Myocyte (in vitro differentiated cells): ENCODE data around the gene ISL2. TPM values are rescaled to one million over a fixed set of nuclear protein-coding genes. Genes with fewer than 3 reads are reported as not detected.
A peak's percentile ranks its signal among the peaks of the same experiment; 100 is the strongest.

ENCODE experiments used
- DNase-seq: peaks from one replicate; pipeline ENCODE4 v3.0.0-alpha.2; 2012; ENCODE audit warnings: low read depth
- total RNA-seq: library from RNA; depleted of rRNA; stranded (reverse); fragments of >200 nt; gene quantifications from 2 replicates; pipeline ENCODE4 v1.2.3, GENCODE V29; 2014

Gene ISL2
- total RNA-seq, 1 donor from 2014 or later: 3.9 TPM

DNA sequence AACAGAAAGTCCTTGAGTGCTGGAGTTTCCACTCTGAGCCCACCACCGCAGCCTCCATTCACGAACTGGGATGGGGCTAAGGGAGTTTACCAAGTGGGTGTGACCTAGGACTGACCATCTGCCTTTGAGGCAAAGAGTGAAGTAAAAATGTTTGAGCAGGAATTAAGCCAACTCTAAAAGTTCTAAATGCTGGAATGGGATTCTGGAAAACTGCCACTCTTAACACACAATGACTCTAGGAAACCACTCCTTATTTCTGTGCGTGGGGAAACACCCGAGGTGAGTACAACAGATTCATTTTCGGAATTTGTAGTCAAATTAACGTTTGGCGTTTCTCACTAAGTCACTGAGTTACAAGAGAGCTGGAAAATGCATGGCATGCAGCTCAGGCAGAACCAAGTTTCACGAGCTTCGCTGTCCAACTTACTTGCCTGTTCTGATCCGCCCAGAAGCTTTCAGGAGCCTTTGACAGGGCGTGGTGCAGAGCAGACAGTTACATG lies 31.6 kb downstream of the ISL2 start:
- DNase-seq: no peak

DNA sequence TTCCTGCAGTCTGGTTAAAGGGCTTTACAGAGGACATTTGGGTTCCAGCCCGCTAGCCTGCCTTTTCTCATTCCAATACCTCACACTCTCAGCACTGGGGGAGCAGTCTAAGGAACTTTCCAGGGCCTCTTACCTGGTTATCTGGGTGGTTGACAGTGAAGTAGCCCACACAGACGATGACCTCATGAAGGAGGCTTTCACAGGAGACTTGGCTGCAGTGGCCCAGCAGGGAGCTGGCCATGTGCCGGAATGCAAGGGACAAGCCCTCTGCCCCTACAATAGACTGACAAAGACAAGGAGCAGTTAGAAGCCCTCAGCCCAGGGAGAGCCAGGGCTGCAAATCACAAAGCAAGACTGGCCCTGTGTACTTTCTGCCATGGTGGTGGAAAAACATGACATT lies 39.5 kb downstream of the ISL2 start:
- no peak for DNase-seq

DNA sequence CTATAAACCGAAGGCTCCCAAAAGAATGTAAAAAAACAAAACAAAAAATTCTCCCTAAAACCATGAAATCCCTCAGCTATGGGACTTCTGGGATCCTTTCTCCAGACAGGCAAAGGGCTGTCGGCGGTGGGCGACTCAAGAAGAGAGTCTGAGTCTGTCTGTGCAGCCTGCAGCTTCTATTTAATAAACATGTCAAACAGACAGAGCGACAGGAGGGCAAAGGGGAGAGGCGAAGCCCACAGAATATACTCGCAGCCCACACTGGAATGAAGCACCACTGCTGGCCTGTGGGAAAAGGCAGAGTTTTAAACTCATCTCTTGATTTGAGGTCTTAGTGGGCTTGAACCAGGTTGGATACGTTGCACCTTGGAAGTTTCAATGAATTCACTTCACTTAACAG lies 40.2 kb downstream of the ISL2 start:
- DNase-seq: no peak

DNA sequence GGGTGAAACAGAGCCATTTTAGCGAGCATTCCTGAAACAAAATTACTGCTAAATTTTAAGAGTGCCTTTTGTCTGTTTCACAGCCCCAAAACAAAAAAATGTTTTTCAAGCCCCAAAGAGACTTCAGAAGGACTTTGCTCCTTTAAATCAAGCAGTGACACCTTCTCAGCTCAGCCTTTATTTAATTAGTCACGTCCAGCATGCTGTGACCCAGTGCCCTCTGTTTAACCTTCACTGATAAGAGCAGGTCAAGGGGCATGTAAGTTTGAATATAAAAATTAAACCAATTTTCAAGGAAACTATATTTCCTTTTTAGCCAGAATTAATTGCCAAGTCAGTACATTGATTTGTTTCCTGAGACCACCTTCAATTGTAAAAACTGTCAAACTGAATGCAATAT lies 40.6 kb downstream of the ISL2 start:
- no peak for DNase-seq

DNA sequence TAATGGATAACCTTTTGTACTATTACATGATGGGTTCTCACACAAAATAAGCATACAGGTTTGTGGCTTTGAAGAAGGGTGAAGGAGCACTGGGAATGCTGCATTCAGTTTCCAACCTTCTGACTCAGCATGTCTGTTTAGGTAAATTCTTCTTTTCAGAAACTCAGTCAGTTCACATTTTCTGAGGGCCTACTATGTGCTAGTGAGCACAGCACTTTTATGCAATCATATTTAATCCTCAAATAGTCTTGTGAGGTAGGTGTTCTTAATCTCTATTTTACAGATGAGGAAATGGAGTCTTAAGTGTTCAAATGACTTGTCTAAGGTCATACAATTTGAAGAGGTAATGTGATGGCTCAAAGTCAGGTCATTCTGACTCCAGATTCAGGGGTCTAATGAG lies 41.2 kb downstream of the ISL2 start:
- DNase-seq: no peak

GRCh38 chr15:76378691-76379090 lies 42.1 kb downstream of the ISL2 start:
- DNase-seq: no peak

GRCh38 chr15:76380249-76380648 lies 43.7 kb downstream of the ISL2 start:
- no peak for DNase-seq

GRCh38 chr15:76381366-76381765 lies 44.8 kb downstream of the ISL2 start:
- DNase-seq: no peak

- no peak for DNase-seq
These were observed 46.6 kb downstream of the ISL2 start for GRCh38 chr15:76382987-76383728.

DNA sequence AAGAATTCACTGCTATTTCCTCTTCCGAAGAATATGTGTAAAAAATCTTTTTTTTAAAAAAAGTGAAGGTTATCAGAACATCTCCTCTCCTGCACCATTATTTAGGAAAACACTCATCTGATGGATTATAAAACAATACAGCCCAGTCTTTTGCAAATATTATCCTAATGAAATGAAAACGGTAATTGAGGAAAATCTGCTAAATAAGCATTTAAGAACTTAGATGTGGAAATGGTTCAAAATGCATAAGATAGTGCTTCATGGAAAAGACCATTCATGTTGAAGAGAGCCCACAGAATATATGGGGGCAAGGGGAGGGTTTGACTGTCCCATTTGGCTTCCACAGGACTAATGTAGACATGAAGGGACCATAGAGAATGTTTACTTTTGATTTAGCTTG lies 47.8 kb downstream of the ISL2 start:
- no peak for DNase-seq

DNA sequence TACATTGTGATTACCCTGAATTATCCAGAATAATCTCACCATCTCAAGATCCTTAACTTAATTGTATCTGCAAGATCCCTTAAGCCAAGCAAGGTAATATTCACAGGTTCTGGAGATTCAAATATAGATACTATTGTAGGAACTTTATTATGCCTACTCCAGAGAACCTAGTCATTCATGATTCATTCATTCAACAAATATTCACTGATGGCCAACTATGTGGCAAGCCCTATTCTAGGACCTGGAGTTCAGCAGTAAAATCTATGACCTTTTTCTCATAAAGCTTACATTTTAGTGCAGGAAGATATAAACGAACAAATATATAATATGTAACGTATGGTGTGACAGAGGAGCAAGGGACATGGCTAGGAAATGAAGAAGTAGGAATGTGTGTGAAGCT lies 49.6 kb downstream of the ISL2 start:
- DNase-seq: no peak

DNA sequence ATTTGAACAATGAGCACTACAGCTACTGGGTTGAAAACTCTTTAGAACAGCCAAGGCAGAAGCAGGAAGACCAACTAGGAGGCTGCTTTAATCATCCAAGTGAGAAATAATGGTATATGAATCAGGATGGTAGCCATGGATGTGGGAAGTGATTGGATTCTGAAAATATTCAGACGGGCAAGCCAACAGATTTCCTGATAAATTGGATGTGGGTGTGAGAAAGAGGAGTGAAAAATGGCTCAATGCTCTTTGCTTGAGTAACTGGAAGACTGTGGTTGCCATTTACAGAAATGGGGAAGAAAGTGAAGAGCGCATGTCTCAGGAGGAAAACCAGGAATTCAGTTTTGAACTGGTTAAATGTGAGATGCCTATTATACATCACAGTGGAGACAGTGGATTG lies 50.4 kb downstream of the ISL2 start:
- no peak for DNase-seq

DNA sequence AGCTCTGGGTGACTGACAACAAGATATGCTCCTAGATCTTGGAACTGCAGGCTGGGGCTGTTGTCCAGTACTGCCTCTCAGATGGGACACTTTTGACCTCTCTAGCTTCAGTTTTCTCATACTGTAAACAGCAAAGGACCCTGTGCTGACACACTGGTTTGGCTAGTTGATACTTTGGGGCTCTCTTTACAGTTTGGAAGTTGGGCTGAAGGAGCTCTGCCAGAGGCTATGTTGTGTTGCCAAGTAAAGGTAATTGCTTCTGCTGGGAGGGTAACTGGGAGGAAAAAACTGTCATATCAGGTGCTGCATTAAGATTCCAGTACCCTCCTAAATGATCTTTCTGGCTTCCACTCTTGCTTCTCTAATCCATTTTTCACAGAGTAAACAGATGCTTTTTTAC lies 54.0 kb downstream of the ISL2 start:
- no peak for DNase-seq

- DNase-seq: no peak
These were observed 54.7 kb downstream of the ISL2 start for GRCh38 chr15:76391309-76391708.

DNA sequence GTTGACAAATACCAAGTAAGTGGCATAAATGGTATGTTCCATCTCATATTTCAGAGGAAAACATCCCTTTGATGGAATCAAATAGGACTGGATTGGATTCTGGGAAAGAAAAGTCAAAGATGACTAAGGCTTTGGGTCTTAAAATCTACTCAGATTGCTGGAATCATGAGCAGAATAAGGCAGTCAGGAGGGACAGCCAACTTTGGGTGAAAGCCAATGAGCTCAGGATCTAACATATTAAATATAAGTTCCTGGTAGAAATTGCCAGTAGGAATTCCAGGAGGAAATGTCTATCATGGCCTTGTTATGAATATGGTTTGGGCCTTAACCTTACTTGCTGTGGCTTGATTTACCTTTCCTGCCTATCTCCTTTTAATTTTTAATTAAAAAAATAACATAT lies 55.3 kb downstream of the ISL2 start:
- DNase-seq: peak; percentile 17

Other genes with a start within 250 kb of the ISL2 start
- gene ETFA, start 25.3 kb upstream of the ISL2 start, total RNA-seq: 120 and 144 TPM in 2 replicates